Gastrocnemius medialis (tissue), 4 donors: ENCODE measurements around the gene NISCH. TPM values are rescaled to one million over a fixed set of nuclear protein-coding genes. Genes with fewer than 3 reads are reported as not detected.

Experiments
- ATAC-seq, 2 donors: fragments of 150-250 bp; one replicate each; pipeline ENCODE4 v1.9.1; 2016
- DNase-seq, 2 donors: peaks; one replicate each; pipeline ENCODE4 v3.0.0-alpha.2; 2019
- H3K27ac ChIP-seq, 4 donors: fragments of 200-600 bp; sonication (generic); 1 replicate in 1 of 4; 2 replicates in 3 of 4; pipeline ENCODE4 v1.5.1; 2016 to 2018; ENCODE audit warnings: mild to moderate bottlenecking in 2 of 4, moderate library complexity in 1 of 4
- H3K27me3 ChIP-seq, 3 donors: fragments of 200-600 bp; sonication (generic) in 2 of 3; 1 replicate in 1 of 3; 2 replicates in 2 of 3; pipeline versions ENCODE4 v1.5.1 to v1.6.0; 2016 to 2019; ENCODE audit warnings: mild to moderate bottlenecking in 1 of 3, moderate library complexity in 1 of 3
- H3K36me3 ChIP-seq, 2 donors: fragments of 200-600 bp; sonication (generic) in 1 of 2; one replicate each; pipeline ENCODE4 v1.5.1; 2017 to 2018
- H3K4me1 ChIP-seq, 2 donors: fragments of 200-600 bp; sonication (generic) in 1 of 2; one replicate each; pipeline ENCODE4 v1.5.1; 2016 to 2017; ENCODE audit warnings: mild to moderate bottlenecking in 2 of 2
- H3K4me3 ChIP-seq, 4 donors: fragments of 200-600 bp; sonication (generic) in 3 of 4; 1 replicate in 1 of 4; 2 replicates in 3 of 4; pipeline ENCODE4 v1.5.1; 2016 to 2019; ENCODE audit warnings: mild to moderate bottlenecking in 2 of 4
- H3K9me3 ChIP-seq, 3 donors: fragments of 200-600 bp; sonication (generic) in 2 of 3; 1 replicate in 1 of 3; 2 replicates in 2 of 3; pipeline ENCODE4 v1.5.1; 2016 to 2019
- POLR2A ChIP-seq, 2 donors: fragments of 450-650 bp; IDR thresholded peaks; one replicate each; pipeline ENCODE4 v1.6.1; 2017; ENCODE audit warnings: antibody characterized with exemption in 2 of 2, mild to moderate bottlenecking in 2 of 2, moderate library complexity in 2 of 2
- in situ Hi-C, 4 donors: fragments of 200-750 bp; cut with MboI; loops; one replicate each; pipeline versions ENCODE4 v1.15.0 to v1.8.0; 2017; ENCODE audit warnings: low sequenced_read_pairs in 4 of 4
- intact Hi-C: fragments of 100-400 bp; cut with DNase I; formaldehyde crosslinking; loops from one replicate; pipeline ENCODE4 v1.15.1; 2023; ENCODE audit warnings: low total_unique reads
- total RNA-seq, 4 donors: library from RNA; depleted of rRNA; stranded (reverse); fragments of >200 nt; gene quantifications; one replicate each; pipeline versions ENCODE4 v1.1.0 to v1.2.3, GENCODE V29; 2016
- TF ChIP-seq, protein P1 (sequence below), 5 experiments: fragments of 450-650 bp in 3 of 5; fragments of 200-600 bp in 2 of 5; sonication (generic) in 2 of 5; IDR thresholded peaks in 4 of 5; conservative IDR thresholded peaks in 1 of 5; 1 replicate in 4 of 5; 2 replicates in 1 of 5; pipeline ENCODE4 v1.5.1; 2016 to 2019; ENCODE audit warnings: antibody characterized with exemption in 5 of 5, mild to moderate bottlenecking in 3 of 5, moderate library complexity in 3 of 5

Gene NISCH
- total RNA-seq, 4 donors from 2014 or later, result 19.2 to 38.3 (median 25.0) TPM

DNA sequence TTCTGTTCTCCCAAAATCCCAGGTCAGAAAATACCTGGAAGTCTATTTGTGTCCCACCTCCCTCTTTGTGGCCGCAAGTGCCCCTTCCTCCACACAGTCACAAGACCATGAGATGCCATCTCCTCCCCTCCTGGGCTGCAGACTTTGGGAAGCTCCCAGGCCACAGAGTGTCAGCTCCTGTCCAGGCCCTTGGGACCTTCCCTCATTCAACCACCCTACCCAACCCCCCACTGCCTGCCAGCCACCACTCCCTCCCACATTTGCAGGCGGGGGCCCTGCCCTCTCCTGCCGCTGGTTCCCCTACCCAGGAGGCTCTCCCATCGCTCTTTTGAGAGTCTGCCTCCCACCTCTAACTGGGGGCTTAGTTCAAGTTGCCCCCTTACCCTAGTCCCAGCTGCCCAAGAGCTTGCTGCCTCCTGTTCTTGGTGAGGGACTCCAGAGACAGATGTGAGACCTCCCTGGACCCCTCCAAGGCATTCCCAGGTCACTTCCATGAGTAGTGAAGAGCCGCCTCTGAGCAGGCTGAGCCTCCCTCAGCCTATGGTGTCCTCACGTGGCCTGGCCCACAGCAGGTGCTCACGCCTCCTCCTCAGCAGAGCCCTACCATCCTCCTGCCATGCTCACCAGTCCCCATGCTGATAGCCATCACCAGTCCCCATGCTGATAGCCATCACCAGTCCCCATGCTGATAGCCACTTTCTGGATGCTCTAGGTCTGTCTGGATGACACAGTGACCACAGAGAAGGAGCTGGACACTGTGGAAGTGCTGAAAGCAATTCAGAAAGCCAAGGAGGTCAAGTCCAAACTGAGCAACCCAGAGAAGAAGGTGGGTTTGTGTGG is 23.9 kb downstream of the NISCH start:
- Histone ChIP-seq H3K27ac (no peak overlapping the region), H3K4me3 (no peak overlapping the region), H3K9me3 (no peaks in the 10 kb centered on the region), H3K36me3 (peaks cover 0 to 82% of the 10 kb centered on the region in 2 donors), H3K4me1 (peaks cover 12 to 14% of the 10 kb centered on the region in 2 donors), H3K27me3 (no peaks in the 10 kb centered on the region)
- no peak for ATAC-seq
- DNase-seq, result no peak
- no peak for TF ChIP-seq POLR2A (IDR thresholded peaks at IDR 0.05)
- TF ChIP-seq, protein P1, sequence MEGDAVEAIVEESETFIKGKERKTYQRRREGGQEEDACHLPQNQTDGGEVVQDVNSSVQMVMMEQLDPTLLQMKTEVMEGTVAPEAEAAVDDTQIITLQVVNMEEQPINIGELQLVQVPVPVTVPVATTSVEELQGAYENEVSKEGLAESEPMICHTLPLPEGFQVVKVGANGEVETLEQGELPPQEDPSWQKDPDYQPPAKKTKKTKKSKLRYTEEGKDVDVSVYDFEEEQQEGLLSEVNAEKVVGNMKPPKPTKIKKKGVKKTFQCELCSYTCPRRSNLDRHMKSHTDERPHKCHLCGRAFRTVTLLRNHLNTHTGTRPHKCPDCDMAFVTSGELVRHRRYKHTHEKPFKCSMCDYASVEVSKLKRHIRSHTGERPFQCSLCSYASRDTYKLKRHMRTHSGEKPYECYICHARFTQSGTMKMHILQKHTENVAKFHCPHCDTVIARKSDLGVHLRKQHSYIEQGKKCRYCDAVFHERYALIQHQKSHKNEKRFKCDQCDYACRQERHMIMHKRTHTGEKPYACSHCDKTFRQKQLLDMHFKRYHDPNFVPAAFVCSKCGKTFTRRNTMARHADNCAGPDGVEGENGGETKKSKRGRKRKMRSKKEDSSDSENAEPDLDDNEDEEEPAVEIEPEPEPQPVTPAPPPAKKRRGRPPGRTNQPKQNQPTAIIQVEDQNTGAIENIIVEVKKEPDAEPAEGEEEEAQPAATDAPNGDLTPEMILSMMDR (IDR thresholded peaks at IDR 0.05 in 4 of 5, conservative IDR thresholded peaks at IDR 0.05 in 1 of 5), result no peak
- intact Hi-C loops (no loop called here), in situ Hi-C loops (no loop called here)

GRCh38 chr3:52479877-52480575 is 24.6 kb downstream of the NISCH start:
- no peaks in the 10 kb centered on the region for H3K27me3 ChIP-seq
- H3K9me3 ChIP-seq, result no peaks in the 10 kb centered on the region
- DNase-seq, result no peak
- in situ Hi-C loops (no loop called here), intact Hi-C loops (no loop called here)
- H3K36me3 ChIP-seq, result peaks cover 0 to 75% of the 10 kb centered on the region in 2 donors
- no peak overlapping the region for H3K27ac ChIP-seq
- no peak overlapping the region for H3K4me3 ChIP-seq
- peaks cover 19 to 22% of the 10 kb centered on the region in 2 donors for H3K4me1 ChIP-seq
- TF ChIP-seq, protein P1 (IDR thresholded peaks at IDR 0.05 in 4 of 5, conservative IDR thresholded peaks at IDR 0.05 in 1 of 5), result no peak
- ATAC-seq, result no peak

- Histone ChIP-seq H3K9me3 (no peaks in the 10 kb centered on the region), H3K4me1 (peaks cover 21 to 22% of the 10 kb centered on the region in 2 donors), H3K36me3 (peaks cover 0 to 70% of the 10 kb centered on the region in 2 donors), H3K4me3 (no peak overlapping the region), H3K27me3 (no peaks in the 10 kb centered on the region), H3K27ac (no peak overlapping the region)
- intact Hi-C loops, result no loop called here
- TF ChIP-seq POLR2A (IDR thresholded peaks at IDR 0.05), result no peak
- TF ChIP-seq, protein P1 (IDR thresholded peaks at IDR 0.05 in 4 of 5, conservative IDR thresholded peaks at IDR 0.05 in 1 of 5), result no peak
- DNase-seq, result no peak
- in situ Hi-C loops, result no loop called here
- no peak for ATAC-seq
Measured at GRCh38 chr3:52480768-52481715, 25.6 kb downstream of the NISCH start.

DNA sequence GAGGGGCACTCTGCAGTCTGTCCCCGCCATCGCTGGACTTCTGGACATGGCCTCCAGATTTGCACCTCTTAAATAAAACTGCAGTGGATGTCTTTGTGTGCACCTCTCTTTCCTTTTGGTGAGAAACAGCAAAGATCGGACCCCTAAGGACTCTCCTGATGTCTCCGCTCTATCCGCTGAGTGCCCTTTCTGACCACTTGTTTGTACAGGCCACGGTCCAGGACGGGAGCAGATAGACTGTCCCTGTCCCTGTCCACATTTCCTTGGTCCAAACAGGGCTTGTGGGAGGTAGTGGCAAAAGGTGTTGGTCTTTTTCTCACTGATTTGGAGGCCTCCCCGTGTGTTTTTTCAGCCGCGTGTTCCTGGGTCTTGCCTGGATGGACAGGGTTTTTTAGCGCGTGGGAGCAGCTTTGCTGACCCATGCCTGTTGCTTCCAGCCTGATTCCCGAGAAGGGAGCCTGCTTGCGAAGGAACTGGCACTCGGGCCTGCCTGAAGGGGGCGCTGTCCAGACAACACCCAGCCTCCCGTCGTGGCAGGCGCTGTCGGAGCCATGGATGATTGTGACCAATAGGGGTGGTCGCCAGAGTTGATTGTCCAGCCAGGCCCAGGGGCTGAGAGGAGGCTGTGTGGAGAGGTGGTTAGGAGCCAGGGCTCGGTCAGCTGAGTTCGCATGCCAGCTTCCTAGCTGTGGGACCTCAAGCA is 26.6 kb downstream of the NISCH start:
- DNase-seq, result no peak
- TF ChIP-seq POLR2A (IDR thresholded peaks at IDR 0.05), result no peak
- TF ChIP-seq, protein P1 (IDR thresholded peaks at IDR 0.05 in 4 of 5, conservative IDR thresholded peaks at IDR 0.05 in 1 of 5), result peak in 2 of 5 experiments; percentile 33 to 34
- Histone ChIP-seq H3K4me1 (peaks cover 21 to 22% of the 10 kb centered on the region in 2 donors), H3K9me3 (no peaks in the 10 kb centered on the region), H3K27me3 (no peaks in the 10 kb centered on the region), H3K27ac (peak overlapping the region in 3 of 4 donors; percentile 82 to 86 (median 84)), H3K36me3 (peaks cover 0 to 69% of the 10 kb centered on the region in 2 donors), H3K4me3 (no peak overlapping the region)
- in situ Hi-C loops (no loop called here), intact Hi-C loops (no loop called here)
- no peak for ATAC-seq
